GM19328 (cell line): ENCODE measurements around the gene ASIC2.

Experiments used
- ATAC-seq: cut with Tn5 transposase; IDR thresholded peaks from one replicate; pipeline ENCODE4 v1.9.1; 2021; ENCODE audit warnings: mild to moderate bottlenecking, moderate library complexity; ENCODE audit not compliant: unreplicated experiment

The ASIC2 gene

GRCh38 chr17:33118391-33119075 lies 174.6 kb downstream of the ASIC2 start:
- ATAC-seq: no peak

- ATAC-seq: no peak
Measured at GRCh38 chr17:33116021-33116551, 177.0 kb downstream of the ASIC2 start.

GRCh38 chr17:33115366-33115765 lies 177.7 kb downstream of the ASIC2 start:
- no peak for ATAC-seq

- ATAC-seq: no peak
Measured at GRCh38 chr17:33113991-33114370, 179.1 kb downstream of the ASIC2 start.

GRCh38 chr17:33113276-33113990 lies 179.7 kb downstream of the ASIC2 start:
- ATAC-seq: no peak

GRCh38 chr17:33112763-33113162 lies 180.3 kb downstream of the ASIC2 start:
- no peak for ATAC-seq

GRCh38 chr17:33109336-33110072 lies 183.6 kb downstream of the ASIC2 start:
- ATAC-seq: no peak

GRCh38 chr17:33106525-33107165 lies 186.4 kb downstream of the ASIC2 start:
- ATAC-seq: no peak

GRCh38 chr17:33105911-33106310 lies 187.2 kb downstream of the ASIC2 start:
- ATAC-seq: no peak

- no peak for ATAC-seq
Measured at GRCh38 chr17:33099906-33100305, 193.2 kb downstream of the ASIC2 start.

- no peak for ATAC-seq
Measured at GRCh38 chr17:33099252-33099651, 193.8 kb downstream of the ASIC2 start.

- no peak for ATAC-seq
Measured at GRCh38 chr17:33097411-33097810, 195.7 kb downstream of the ASIC2 start.

GRCh38 chr17:33096161-33096560 lies 196.9 kb downstream of the ASIC2 start:
- no peak for ATAC-seq

GRCh38 chr17:33091271-33091670 lies 201.8 kb downstream of the ASIC2 start:
- ATAC-seq: no peak

- ATAC-seq: no peak
Measured at GRCh38 chr17:33090806-33091205, 202.3 kb downstream of the ASIC2 start.

GRCh38 chr17:33086878-33087277 lies 206.2 kb downstream of the ASIC2 start:
- no peak for ATAC-seq

- ATAC-seq: no peak
Measured at GRCh38 chr17:33086041-33086440, 207.1 kb downstream of the ASIC2 start.

GRCh38 chr17:33085256-33085655 lies 207.8 kb downstream of the ASIC2 start:
- no peak for ATAC-seq

GRCh38 chr17:33084755-33085154 lies 208.3 kb downstream of the ASIC2 start:
- no peak for ATAC-seq

GRCh38 chr17:33082529-33083173 lies 210.4 kb downstream of the ASIC2 start:
- no peak for ATAC-seq

- no peak for ATAC-seq
Measured at GRCh38 chr17:33080091-33080490, 213.0 kb downstream of the ASIC2 start.
